H1 (cell line): Measurements from ENCODE around the gene CYP27B1.

Source experiments
- ATF3 ChIP-seq: IDR thresholded peaks from 2 replicates; pipeline ENCODE4 v1.6.1; 2011; ENCODE audit warnings: low read depth, mild to moderate bottlenecking, low read length; ENCODE audit not compliant: insufficient read depth
- CEBPB ChIP-seq: IDR thresholded peaks from 2 replicates; pipeline ENCODE4 v1.6.1; 2012; ENCODE audit warnings: low read depth, low read length
- CHD2 ChIP-seq: IDR thresholded peaks from 2 replicates; pipeline ENCODE4 v1.6.1; 2012; ENCODE audit warnings: low read length, improper control_type of control experiment
- CREB1 ChIP-seq: IDR thresholded peaks from 2 replicates; pipeline ENCODE4 v1.6.1; 2012; ENCODE audit warnings: inconsistent platforms
- CTCF ChIP-seq, 3 experiments: IDR thresholded peaks; 1 replicate in 2 of 3; 2 replicates in 1 of 3; pipeline versions ENCODE4 v1.5.1 to v1.6.1; 2011; ENCODE audit warnings: low read length in 3 of 3, mild to moderate bottlenecking in 3 of 3, inconsistent platforms in 2 of 3, low read depth in 1 of 3, moderate library complexity in 1 of 3; ENCODE audit not compliant: insufficient read depth in 1 of 3; ENCODE audit errors: control extremely low read depth in 1 of 3
- EZH2 ChIP-seq: fragments of 200-600 bp; sonication (generic); IDR thresholded peaks from 2 replicates; pipeline ENCODE4 v1.7.1; 2012; ENCODE audit warnings: low read depth, mild to moderate bottlenecking, moderate library complexity, low read length, inconsistent platforms; ENCODE audit not compliant: severe bottlenecking
- FOSL1 ChIP-seq: IDR thresholded peaks from 2 replicates; pipeline ENCODE4 v1.6.1; 2011; ENCODE audit warnings: mild to moderate bottlenecking, low read depth, low read length, moderate library complexity; ENCODE audit not compliant: insufficient read depth
- HDAC6 ChIP-seq: IDR thresholded peaks from one replicate; pipeline ENCODE4 v1.7.1; 2012; ENCODE audit warnings: low read depth, mild to moderate bottlenecking, inconsistent platforms, low read length, moderate library complexity
- POLR2A ChIP-seq, 2 experiments: IDR thresholded peaks; 1 replicate in 1 of 2; 2 replicates in 1 of 2; pipeline ENCODE4 v1.6.1; 2011; ENCODE audit warnings: low read depth in 2 of 2, low read length in 2 of 2, mild to moderate bottlenecking in 2 of 2; ENCODE audit errors: control extremely low read depth in 1 of 2
- POLR2AphosphoS5 ChIP-seq: IDR thresholded peaks from 2 replicates; pipeline ENCODE4 v1.6.1; 2011; ENCODE audit warnings: low read depth, low read length
- RAD21 ChIP-seq, 2 experiments: IDR thresholded peaks in 1 of 2; conservative IDR thresholded peaks in 1 of 2; 2 replicates each; pipeline ENCODE4 v1.6.1; 2011; ENCODE audit warnings: low read depth in 2 of 2, low read length in 2 of 2, improper control_type of control experiment in 1 of 2, inconsistent platforms in 1 of 2, mild to moderate bottlenecking in 1 of 2, moderate library complexity in 1 of 2
- SIN3A ChIP-seq, 2 experiments: IDR thresholded peaks in 1 of 2; conservative IDR thresholded peaks in 1 of 2; 2 replicates each; pipeline ENCODE4 v1.6.1; 2011 to 2012; ENCODE audit warnings: low read length in 2 of 2, improper control_type of control experiment in 1 of 2, low read depth in 1 of 2, mild to moderate bottlenecking in 1 of 2
- TEAD4 ChIP-seq: IDR thresholded peaks from 2 replicates; pipeline ENCODE4 v1.6.1; 2012; ENCODE audit warnings: low read depth, low read length, inconsistent platforms, mixed read lengths

GRCh38 chr12:57765698-57766463 is 997 bp downstream of the CYP27B1 start:
- TF ChIP-seq POLR2A (IDR thresholded peaks at IDR 0.05; ENCODE audit: control extremely low read depth in 1 of 2, low read depth in 2 of 2, low read length in 2 of 2) (no peak), CREB1 (no peak), TEAD4 (no peak), CEBPB (no peak), RAD21 (IDR thresholded peaks at IDR 0.05 in 1 of 2, conservative IDR thresholded peaks at IDR 0.05 in 1 of 2; ENCODE audit: low read depth in 2 of 2, low read length in 2 of 2) (no peak), SIN3A (conservative IDR thresholded peaks at IDR 0.05 in 1 of 2, IDR thresholded peaks at IDR 0.05 in 1 of 2; ENCODE audit: low read depth in 1 of 2, low read length in 2 of 2) (no peak; a peak in 1 of 4 replicates), CTCF (IDR thresholded peaks at IDR 0.05; ENCODE audit: control extremely low read depth in 1 of 3, insufficient read depth in 1 of 3, low read depth in 1 of 3, low read length in 3 of 3) (no peak), EZH2 (peak; percentile 52), HDAC6 (no peak), POLR2AphosphoS5 (no peak), CHD2 (no peak), FOSL1 (no peak), ATF3 (no peak)
